Heart left ventricle (tissue), 16 donors: ENCODE data around the gene RNF217. TPM values are rescaled to one million over a fixed set of nuclear protein-coding genes. Genes with fewer than 3 reads are reported as not detected.

Source experiments
- ATAC-seq, 4 donors: fragments of 200-7000 bp; cut with Tn5 transposase; one replicate each; pipeline ENCODE4 v1.9.1; 2020 to 2022; ENCODE audit warnings: moderate library complexity in 4 of 4, mild to moderate bottlenecking in 3 of 4, moderate number of reproducible peaks in 1 of 4
- DNase-seq, 5 donors: peaks; one replicate each; pipeline ENCODE4 v3.0.0-alpha.2; 2020
- H3K27ac ChIP-seq, 12 donors: fragments of 200-600 bp; sonication (generic) in 4 of 12; one replicate each; pipeline versions ENCODE4 v1.5.0 to v1.8.0; 2016 to 2022; ENCODE audit warnings: mild to moderate bottlenecking in 2 of 12
- H3K27me3 ChIP-seq, 9 donors: fragments of 200-600 bp; sonication (generic) in 2 of 9; one replicate each; pipeline versions ENCODE4 v1.5.1 to v1.8.0; 2016 to 2022; ENCODE audit warnings: mild to moderate bottlenecking in 3 of 9
- H3K36me3 ChIP-seq, 9 donors: fragments of 200-600 bp; sonication (generic) in 2 of 9; one replicate each; pipeline versions ENCODE4 v1.5.0 to v1.8.0; 2018 to 2022; ENCODE audit warnings: mild to moderate bottlenecking in 2 of 9
- H3K4me1 ChIP-seq, 12 donors: fragments of 200-600 bp; sonication (generic) in 4 of 12; one replicate each; pipeline versions ENCODE4 v1.5.0 to v1.8.0; 2016 to 2022; ENCODE audit warnings: mild to moderate bottlenecking in 3 of 12
- H3K4me3 ChIP-seq, 12 donors: fragments of 200-600 bp; sonication (generic) in 4 of 12; one replicate each; pipeline versions ENCODE4 v1.5.0 to v1.8.0; 2017 to 2022; ENCODE audit warnings: mild to moderate bottlenecking in 9 of 12, moderate library complexity in 4 of 12
- H3K9me3 ChIP-seq, 12 donors: fragments of 200-600 bp; sonication (generic) in 4 of 12; one replicate each; pipeline versions ENCODE4 v1.5.0 to v1.8.0; 2016 to 2022; ENCODE audit warnings: mild to moderate bottlenecking in 1 of 12
- CTCF ChIP-seq, 12 donors: fragments of 200-600 bp; sonication (generic) in 4 of 12; IDR thresholded peaks; one replicate each; pipeline versions ENCODE4 v1.5.0 to v1.8.0; 2018 to 2022; ENCODE audit warnings: antibody characterized with exemption in 12 of 12, mild to moderate bottlenecking in 5 of 12
- POLR2A ChIP-seq, 2 donors: fragments of 450-650 bp; IDR thresholded peaks; one replicate each; pipeline ENCODE4 v1.6.1; 2017; ENCODE audit warnings: antibody characterized with exemption in 2 of 2, mild to moderate bottlenecking in 2 of 2, moderate library complexity in 2 of 2
- WGBS, 4 donors: extraction: QIAGEN DNeasy Blood & Tissue Kit in 2 of 4; methylation state at CpG; one replicate each; pipeline versions ENCODE4 v1.1.5 to v1.1.7; 2013 to 2018; 5-methylcytosine and 5-hydroxymethylcytosine counted together
- intact Hi-C, 10 donors: fragments of 100-400 bp; cut with DNase I; formaldehyde crosslinking; loops; one replicate each; pipeline versions ENCODE4 v1.11.1 to v1.14.2; 2022
- polyA plus RNA-seq, 2 donors: library from polyadenylated mRNA; stranded (reverse); fragments of 200-250 nt; gene quantifications; one replicate each; pipeline ENCODE4 v1.2.3, GENCODE V29; 2013
- total RNA-seq, 9 donors: library from RNA; depleted of rRNA in 2 of 9; stranded (reverse); fragments of >200 nt in 2 of 9; fragmentation: NEBNext Ultra II Directional in 3 of 9; extraction: Animal tissue kit (Norgen Biotek cat#: 25700) in 3 of 9; gene quantifications; one replicate each; pipeline versions ENCODE4 v1.1.0 to v1.2.4, GENCODE V29; 2016 to 2023
- donor health status: ischemic (EF 13 %, LVEDD 7.1; RV severe dilation, severe dysfunction).
- donor health status: healthy with polysubstance abuse.
- donor health status: DM: no; HTN: yes; CAD: no.
- donor health status: DM: no; HTN: no; CAD: no.
- donor health status: ischemic (EF 25% LVEDD 6.9; RV normal size, moderate dysfunction).
- donor health status: ischemic (EF 25% LVEDD 5.7; RV mildly dilated, moderate dysfunction).
- donor health status: healthy.
- donor health status: DM: yes; HTN: yes; CAD: no.
- donor health status: ischemic (EF 35%, LVEDD 5.7; RV mildly dilated, moderate dysfunction).
- donor health status: nonischemic (EF 11% LVEDD 7.7; RV severe dilation, severe dysfunction).
- donor health status: DM: yes; HTN: yes; CAD: no.
- donor health status: PGD.
- donor health status: ischemic (EF 29% LVEDD 5.4; RV normal size, mild dysfunction).
- donor health status: nonischemic (EF 23%, LVEDD 6.1; RV moderate dilation, normal function).

The RNF217 gene
- total and polyA plus RNA-seq, 11 donors, result 2.2 to 21.6 (median 13.9) TPM

GRCh38 chr6:125075741-125076481 is 113.7 kb downstream of the RNF217 start:
- H3K4me1 ChIP-seq, result peaks cover 0 to 9% (median 0%) of the 10 kb centered on the region in 12 donors
- peaks cover 0 to 23% (median 12%) of the 10 kb centered on the region in 9 donors for H3K36me3 ChIP-seq
- no peak overlapping the region for H3K27ac ChIP-seq
- TF ChIP-seq CTCF (IDR thresholded peaks at IDR 0.05), result no peak
- no peak for TF ChIP-seq POLR2A (IDR thresholded peaks at IDR 0.05)
- ATAC-seq, result no peak
- intact Hi-C loops, result no loop called here
- H3K9me3 ChIP-seq, result no peaks in the 10 kb centered on the region
- H3K27me3 ChIP-seq, result no peaks in the 10 kb centered on the region
- DNase-seq, result no peak
- H3K4me3 ChIP-seq, result no peak overlapping the region
- WGBS, 4 donors, result 61 to 79% (median 70%) methylated on average over 4 of the region's 4 CpGs

- peaks cover 0 to 9% (median 0%) of the 10 kb centered on the region in 12 donors for H3K4me1 ChIP-seq
- no peak overlapping the region for H3K27ac ChIP-seq
- H3K4me3 ChIP-seq, result no peak overlapping the region
- intact Hi-C loops, result no loop called here
- WGBS, 4 donors, result 94 to 97% (median 96%) methylated on average over 3 of the region's 3 CpGs
- H3K9me3 ChIP-seq, result no peaks in the 10 kb centered on the region
- DNase-seq (no peak), ATAC-seq (no peak)
- H3K36me3 ChIP-seq, result peaks cover 0 to 28% (median 12%) of the 10 kb centered on the region in 9 donors
- TF ChIP-seq POLR2A (IDR thresholded peaks at IDR 0.05) (no peak), CTCF (IDR thresholded peaks at IDR 0.05) (no peak)
- H3K27me3 ChIP-seq, result no peaks in the 10 kb centered on the region
These were observed 114.2 kb downstream of the RNF217 start for GRCh38 chr6:125076482-125076742.

- Histone ChIP-seq H3K9me3 (no peaks in the 10 kb centered on the region), H3K27me3 (no peaks in the 10 kb centered on the region), H3K4me3 (no peak overlapping the region), H3K27ac (no peak overlapping the region), H3K36me3 (peaks cover 0 to 39% (median 19%) of the 10 kb centered on the region in 9 donors), H3K4me1 (peaks cover 0 to 9% (median 0%) of the 10 kb centered on the region in 12 donors)
- intact Hi-C loops, result no loop called here
- TF ChIP-seq CTCF (IDR thresholded peaks at IDR 0.05) (no peak), POLR2A (IDR thresholded peaks at IDR 0.05) (no peak)
- DNase-seq, result no peak
- ATAC-seq, result no peak
- 83 to 86% (median 85%) methylated on average over 4 of the region's 4 CpGs for WGBS, 4 donors
These were observed 115.2 kb downstream of the RNF217 start for GRCh38 chr6:125077453-125077852.

GRCh38 chr6:125078602-125079321 is 116.5 kb downstream of the RNF217 start:
- Histone ChIP-seq H3K27me3 (no peaks in the 10 kb centered on the region), H3K36me3 (peaks cover 0 to 52% (median 29%) of the 10 kb centered on the region in 9 donors), H3K9me3 (no peaks in the 10 kb centered on the region), H3K4me3 (no peak overlapping the region), H3K27ac (no peak overlapping the region), H3K4me1 (peaks cover 0 to 9% (median 0%) of the 10 kb centered on the region in 12 donors)
- no peak for TF ChIP-seq POLR2A (IDR thresholded peaks at IDR 0.05)
- TF ChIP-seq CTCF (IDR thresholded peaks at IDR 0.05), result no peak
- no peak for ATAC-seq
- whole genome bisulfite sequencing, 4 donors, result 88 to 93% (median 92%) methylated on average over 5 of the region's 5 CpGs
- intact Hi-C loops, result no loop called here
- DNase-seq, result no peak
